WTC11 (cell line): ENCODE measurements around the gene CCNG2.

ENCODE experiments used
- CBFB ChIP-seq: sonication (generic); formaldehyde crosslinking; IDR thresholded peaks from 2 replicates; pipeline ENCODE4 v1.8.1; 2022; ENCODE audit warnings: mild to moderate bottlenecking, low read depth, missing genetic modification reagents
- FOXP4 ChIP-seq: sonication (generic); formaldehyde crosslinking; IDR thresholded peaks from 2 replicates; pipeline ENCODE4 v1.8.0; 2022; ENCODE audit warnings: mild to moderate bottlenecking, missing genetic modification reagents
- GABPB1 ChIP-seq: sonication (generic); formaldehyde crosslinking; IDR thresholded peaks from 2 replicates; pipeline ENCODE4 v1.8.1; 2023; ENCODE audit warnings: mild to moderate bottlenecking, missing genetic modification reagents
- JUN ChIP-seq: sonication (generic); formaldehyde crosslinking; IDR thresholded peaks from 2 replicates; pipeline ENCODE4 v1.8.0; 2023; ENCODE audit warnings: mild to moderate bottlenecking, missing genetic modification reagents
- NFE2L1 ChIP-seq: sonication (generic); formaldehyde crosslinking; IDR thresholded peaks from 2 replicates; pipeline ENCODE4 v1.8.1; 2023; ENCODE audit warnings: missing genetic modification reagents
- NFYB ChIP-seq: sonication (generic); formaldehyde crosslinking; conservative IDR thresholded peaks from 2 replicates; pipeline ENCODE4 v1.8.0; 2022; ENCODE audit warnings: low read depth, missing genetic modification reagents
- NR2C2 ChIP-seq: sonication (generic); formaldehyde crosslinking; IDR thresholded peaks from 2 replicates; pipeline ENCODE4 v1.8.0; 2022; ENCODE audit warnings: mild to moderate bottlenecking, missing genetic modification reagents
- SP1 ChIP-seq: sonication (generic); formaldehyde crosslinking; conservative IDR thresholded peaks from 2 replicates; pipeline ENCODE4 v1.8.1; 2022; ENCODE audit warnings: missing genetic modification reagents
- USF1 ChIP-seq: sonication (generic); formaldehyde crosslinking; IDR thresholded peaks from 2 replicates; pipeline ENCODE4 v1.8.0; 2022; ENCODE audit warnings: mild to moderate bottlenecking, missing genetic modification reagents
- ZNF138 ChIP-seq: sonication (generic); formaldehyde crosslinking; conservative IDR thresholded peaks from 2 replicates; pipeline ENCODE4 v1.8.1; 2022; ENCODE audit warnings: mild to moderate bottlenecking, moderate library complexity, missing genetic modification reagents
- ZNF416 ChIP-seq: fragments of 250-450 bp; sonication (Bioruptor Pico); IDR thresholded peaks from 2 replicates; pipeline ENCODE4 v1.9.0; 2021; ENCODE audit warnings: mild to moderate bottlenecking, inconsistent platforms
- TF ChIP-seq, protein P1 (sequence below): fragments of 200-600 bp; IDR thresholded peaks from 2 replicates; pipeline ENCODE4 v1.8.0; 2022; ENCODE audit warnings: antibody characterized with exemption
- TF ChIP-seq, protein P2 (sequence below): sonication (generic); formaldehyde crosslinking; IDR thresholded peaks from 2 replicates; pipeline ENCODE4 v1.8.0; 2022; ENCODE audit warnings: mild to moderate bottlenecking, missing genetic modification reagents
- TF ChIP-seq, protein P3 (sequence below): sonication (generic); formaldehyde crosslinking; IDR thresholded peaks from 2 replicates; pipeline ENCODE4 v1.8.1; 2023; ENCODE audit warnings: mild to moderate bottlenecking, missing genetic modification reagents, moderate library complexity

GRCh38 chr4:77190053-77190452 is 33.0 kb downstream of the CCNG2 start:
- no peak for TF ChIP-seq GABPB1 (CRISPR knock-in tag)
- TF ChIP-seq, protein P1, sequence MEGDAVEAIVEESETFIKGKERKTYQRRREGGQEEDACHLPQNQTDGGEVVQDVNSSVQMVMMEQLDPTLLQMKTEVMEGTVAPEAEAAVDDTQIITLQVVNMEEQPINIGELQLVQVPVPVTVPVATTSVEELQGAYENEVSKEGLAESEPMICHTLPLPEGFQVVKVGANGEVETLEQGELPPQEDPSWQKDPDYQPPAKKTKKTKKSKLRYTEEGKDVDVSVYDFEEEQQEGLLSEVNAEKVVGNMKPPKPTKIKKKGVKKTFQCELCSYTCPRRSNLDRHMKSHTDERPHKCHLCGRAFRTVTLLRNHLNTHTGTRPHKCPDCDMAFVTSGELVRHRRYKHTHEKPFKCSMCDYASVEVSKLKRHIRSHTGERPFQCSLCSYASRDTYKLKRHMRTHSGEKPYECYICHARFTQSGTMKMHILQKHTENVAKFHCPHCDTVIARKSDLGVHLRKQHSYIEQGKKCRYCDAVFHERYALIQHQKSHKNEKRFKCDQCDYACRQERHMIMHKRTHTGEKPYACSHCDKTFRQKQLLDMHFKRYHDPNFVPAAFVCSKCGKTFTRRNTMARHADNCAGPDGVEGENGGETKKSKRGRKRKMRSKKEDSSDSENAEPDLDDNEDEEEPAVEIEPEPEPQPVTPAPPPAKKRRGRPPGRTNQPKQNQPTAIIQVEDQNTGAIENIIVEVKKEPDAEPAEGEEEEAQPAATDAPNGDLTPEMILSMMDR = no peak
- TF ChIP-seq, protein P2, sequence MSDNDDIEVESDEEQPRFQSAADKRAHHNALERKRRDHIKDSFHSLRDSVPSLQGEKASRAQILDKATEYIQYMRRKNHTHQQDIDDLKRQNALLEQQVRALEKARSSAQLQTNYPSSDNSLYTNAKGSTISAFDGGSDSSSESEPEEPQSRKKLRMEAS (CRISPR knock-in tag) = no peak
- no peak for TF ChIP-seq NR2C2 (CRISPR knock-in tag)
- TF ChIP-seq, protein P3, sequence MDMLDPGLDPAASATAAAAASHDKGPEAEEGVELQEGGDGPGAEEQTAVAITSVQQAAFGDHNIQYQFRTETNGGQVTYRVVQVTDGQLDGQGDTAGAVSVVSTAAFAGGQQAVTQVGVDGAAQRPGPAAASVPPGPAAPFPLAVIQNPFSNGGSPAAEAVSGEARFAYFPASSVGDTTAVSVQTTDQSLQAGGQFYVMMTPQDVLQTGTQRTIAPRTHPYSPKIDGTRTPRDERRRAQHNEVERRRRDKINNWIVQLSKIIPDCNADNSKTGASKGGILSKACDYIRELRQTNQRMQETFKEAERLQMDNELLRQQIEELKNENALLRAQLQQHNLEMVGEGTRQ = no peak
- TF ChIP-seq USF1 (CRISPR knock-in tag) = no peak
- TF ChIP-seq ZNF138 (CRISPR knock-in tag) = no peak
- TF ChIP-seq FOXP4 (CRISPR knock-in tag) = no peak
- no peak for TF ChIP-seq CBFB (CRISPR knock-in tag)
- TF ChIP-seq SP1 (CRISPR knock-in tag) = no peak
- no peak for TF ChIP-seq NFE2L1
- no peak for TF ChIP-seq ZNF416
- TF ChIP-seq NFYB (CRISPR knock-in tag) = no peak
- no peak for TF ChIP-seq JUN (CRISPR knock-in tag)
